ENCODE measurements around the gene PELI2.

DNA sequence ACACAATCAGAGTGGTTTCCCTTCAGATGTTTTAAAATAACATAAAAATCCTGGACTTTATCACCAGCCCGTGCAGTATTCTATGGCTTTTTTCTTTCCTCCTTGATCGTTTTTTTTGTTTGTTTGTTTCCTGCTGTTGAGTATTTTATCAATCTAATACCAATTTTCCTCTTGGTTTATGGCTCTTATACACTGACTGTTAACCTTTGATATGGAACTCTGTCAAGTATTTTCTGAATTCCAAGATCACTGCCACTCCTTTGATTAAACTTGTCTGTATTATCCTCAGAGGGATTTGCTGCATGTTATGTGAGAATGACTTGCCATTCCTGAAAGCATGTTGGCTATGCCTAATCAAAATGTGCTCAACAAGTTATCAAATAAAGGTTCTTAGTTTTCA lies 88.4 kb downstream of the PELI2 start:
- TF ChIP-seq, protein P1, sequence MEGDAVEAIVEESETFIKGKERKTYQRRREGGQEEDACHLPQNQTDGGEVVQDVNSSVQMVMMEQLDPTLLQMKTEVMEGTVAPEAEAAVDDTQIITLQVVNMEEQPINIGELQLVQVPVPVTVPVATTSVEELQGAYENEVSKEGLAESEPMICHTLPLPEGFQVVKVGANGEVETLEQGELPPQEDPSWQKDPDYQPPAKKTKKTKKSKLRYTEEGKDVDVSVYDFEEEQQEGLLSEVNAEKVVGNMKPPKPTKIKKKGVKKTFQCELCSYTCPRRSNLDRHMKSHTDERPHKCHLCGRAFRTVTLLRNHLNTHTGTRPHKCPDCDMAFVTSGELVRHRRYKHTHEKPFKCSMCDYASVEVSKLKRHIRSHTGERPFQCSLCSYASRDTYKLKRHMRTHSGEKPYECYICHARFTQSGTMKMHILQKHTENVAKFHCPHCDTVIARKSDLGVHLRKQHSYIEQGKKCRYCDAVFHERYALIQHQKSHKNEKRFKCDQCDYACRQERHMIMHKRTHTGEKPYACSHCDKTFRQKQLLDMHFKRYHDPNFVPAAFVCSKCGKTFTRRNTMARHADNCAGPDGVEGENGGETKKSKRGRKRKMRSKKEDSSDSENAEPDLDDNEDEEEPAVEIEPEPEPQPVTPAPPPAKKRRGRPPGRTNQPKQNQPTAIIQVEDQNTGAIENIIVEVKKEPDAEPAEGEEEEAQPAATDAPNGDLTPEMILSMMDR (conservative IDR thresholded peaks at IDR 0.05 in 1 of 2, IDR thresholded peaks at IDR 0.05 in 1 of 2; ENCODE audit: low read depth in 1 of 2, low read length in 2 of 2), result no peak
- no peak for TF ChIP-seq EZH2 (IDR thresholded peaks at IDR 0.05; ENCODE audit: low read length, missing control alignments)
